ENCODE data around the gene AMPD3.

DNA sequence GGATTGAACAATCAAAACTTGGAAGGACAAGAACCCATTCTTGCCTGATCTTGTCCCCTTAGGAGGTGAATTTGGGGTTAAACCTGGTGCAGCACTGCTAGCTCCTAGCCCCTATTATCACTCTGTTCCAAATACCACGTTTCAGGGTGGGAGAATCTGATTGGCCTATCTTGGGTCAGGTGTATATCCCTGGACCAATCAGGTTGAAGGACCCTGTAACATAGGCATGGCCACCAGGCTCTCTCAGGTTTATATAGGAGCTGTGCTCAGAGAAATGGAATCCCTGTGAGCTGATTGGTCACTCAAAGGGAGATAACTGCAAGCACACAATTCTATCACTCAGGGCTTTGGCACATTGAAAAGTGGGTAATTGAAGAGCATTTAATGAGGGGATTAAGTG is 26.6 kb upstream of the AMPD3 start:
- no peak for TF ChIP-seq EZH2phosphoT487 (IDR thresholded peaks at IDR 0.05)
- TF ChIP-seq, protein P1, sequence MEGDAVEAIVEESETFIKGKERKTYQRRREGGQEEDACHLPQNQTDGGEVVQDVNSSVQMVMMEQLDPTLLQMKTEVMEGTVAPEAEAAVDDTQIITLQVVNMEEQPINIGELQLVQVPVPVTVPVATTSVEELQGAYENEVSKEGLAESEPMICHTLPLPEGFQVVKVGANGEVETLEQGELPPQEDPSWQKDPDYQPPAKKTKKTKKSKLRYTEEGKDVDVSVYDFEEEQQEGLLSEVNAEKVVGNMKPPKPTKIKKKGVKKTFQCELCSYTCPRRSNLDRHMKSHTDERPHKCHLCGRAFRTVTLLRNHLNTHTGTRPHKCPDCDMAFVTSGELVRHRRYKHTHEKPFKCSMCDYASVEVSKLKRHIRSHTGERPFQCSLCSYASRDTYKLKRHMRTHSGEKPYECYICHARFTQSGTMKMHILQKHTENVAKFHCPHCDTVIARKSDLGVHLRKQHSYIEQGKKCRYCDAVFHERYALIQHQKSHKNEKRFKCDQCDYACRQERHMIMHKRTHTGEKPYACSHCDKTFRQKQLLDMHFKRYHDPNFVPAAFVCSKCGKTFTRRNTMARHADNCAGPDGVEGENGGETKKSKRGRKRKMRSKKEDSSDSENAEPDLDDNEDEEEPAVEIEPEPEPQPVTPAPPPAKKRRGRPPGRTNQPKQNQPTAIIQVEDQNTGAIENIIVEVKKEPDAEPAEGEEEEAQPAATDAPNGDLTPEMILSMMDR (IDR thresholded peaks at IDR 0.05): no peak

All from neural progenitor cell (in vitro differentiated cells).